ENCODE data around the gene DCLK1. TPM values are rescaled to one million over a fixed set of nuclear protein-coding genes. Genes with fewer than 3 reads are reported as not detected.
A peak's percentile ranks its signal among the peaks of the same experiment; 100 is the strongest.

The DCLK1 gene
- total and polyA plus RNA-seq, 2 experiments from 2014 or later = 0.48 to 0.65 TPM

- TF ChIP-seq EZH2 (IDR thresholded peaks at IDR 0.05; ENCODE audit: insufficient read depth, poor library complexity, severe bottlenecking) (no peak), EZH2phosphoT487 (IDR thresholded peaks at IDR 0.05; ENCODE audit: insufficient read depth, low read depth) (no peak)
- Histone ChIP-seq H4K20me1 (ENCODE audit: insufficient read depth) (no peaks in the 10 kb centered on the region), H3K4me2 (ENCODE audit: unreplicated experiment) (no peak overlapping the region), H3K9me3 (ENCODE audit: low read depth) (no peaks in the 10 kb centered on the region), H3K36me3 (ENCODE audit: low read depth) (no peaks in the 10 kb centered on the region), H2AFZ (no peak overlapping the region), H3K27ac (no peak overlapping the region), H3F3A (ENCODE audit: insufficient read depth) (peaks cover 4% of the 10 kb centered on the region; the same call in 1 of the 2 replicates), H3K4me3 (no peak overlapping the region), H3K9me2 (ENCODE audit: insufficient read depth) (no peaks in the 10 kb centered on the region), H3K4me1 (ENCODE audit: insufficient read depth) (0 out of 2 replicates have a peak, but pooled peaks cover 4% of the 10 kb centered on the region), H3K27me3 (replicated peaks; ENCODE audit: insufficient read depth) (no peaks in the 10 kb centered on the region), H3K79me2 (ENCODE audit: insufficient read depth) (no peaks in the 10 kb centered on the region), H3K9ac (no peak overlapping the region)
- 85 to 94% methylated on average over 6 of the region's 6 CpGs for WGBS, 2 experiments (ENCODE audit: low coverage in 1 of 2, low lambda C conversion rate in 2 of 2, missing lambda C conversion rate in 2 of 2)
- DNase-seq = peak; percentile 14
- in situ Hi-C loops (cut with MboI) = no loop called here
Observed at GRCh38 chr13:36029166-36029565, 102.0 kb downstream of the DCLK1 start.

GRCh38 chr13:36028359-36029025 is 102.7 kb downstream of the DCLK1 start:
- Histone ChIP-seq H3K4me1 (ENCODE audit: insufficient read depth) (0 out of 2 replicates have a peak, but pooled peaks cover 4% of the 10 kb centered on the region), H2AFZ (no peak overlapping the region), H3K36me3 (ENCODE audit: low read depth) (no peaks in the 10 kb centered on the region), H3F3A (ENCODE audit: insufficient read depth) (peaks cover 4% of the 10 kb centered on the region; the same call in 1 of the 2 replicates), H3K27me3 (replicated peaks; ENCODE audit: insufficient read depth) (no peaks in the 10 kb centered on the region), H3K4me3 (no peak overlapping the region), H3K9me3 (ENCODE audit: low read depth) (no peaks in the 10 kb centered on the region), H3K9me2 (ENCODE audit: insufficient read depth) (no peaks in the 10 kb centered on the region), H3K79me2 (ENCODE audit: insufficient read depth) (no peaks in the 10 kb centered on the region), H3K9ac (no peak overlapping the region), H3K27ac (no peak overlapping the region), H3K4me2 (ENCODE audit: unreplicated experiment) (no peak overlapping the region), H4K20me1 (ENCODE audit: insufficient read depth) (no peaks in the 10 kb centered on the region)
- in situ Hi-C loops (cut with MboI) = no loop called here
- WGBS, 2 experiments (ENCODE audit: low coverage in 1 of 2, low lambda C conversion rate in 2 of 2, missing lambda C conversion rate in 2 of 2) = 88 to 92% methylated on average over 6 of the region's 6 CpGs
- no peak for TF ChIP-seq EZH2phosphoT487 (IDR thresholded peaks at IDR 0.05; ENCODE audit: insufficient read depth, low read depth)
- TF ChIP-seq EZH2 (IDR thresholded peaks at IDR 0.05; ENCODE audit: insufficient read depth, poor library complexity, severe bottlenecking) = no peak
- DNase-seq = no peak

- H3K27me3 ChIP-seq (replicated peaks; ENCODE audit: insufficient read depth) = no peaks in the 10 kb centered on the region
- H3K4me2 ChIP-seq (ENCODE audit: unreplicated experiment) = no peak overlapping the region
- in situ Hi-C loops (cut with MboI) = no loop called here
- no peaks in the 10 kb centered on the region for H4K20me1 ChIP-seq (ENCODE audit: insufficient read depth)
- no peak overlapping the region for H3K9ac ChIP-seq
- H3K27ac ChIP-seq = no peak overlapping the region
- H3K4me3 ChIP-seq = no peak overlapping the region
- H3F3A ChIP-seq (ENCODE audit: insufficient read depth) = peaks cover 4% of the 10 kb centered on the region; the same call in 1 of the 2 replicates
- TF ChIP-seq EZH2phosphoT487 (IDR thresholded peaks at IDR 0.05; ENCODE audit: insufficient read depth, low read depth) (no peak), EZH2 (IDR thresholded peaks at IDR 0.05; ENCODE audit: insufficient read depth, poor library complexity, severe bottlenecking) (no peak)
- no peak overlapping the region for H2AFZ ChIP-seq
- peak; percentile 13 for DNase-seq
- WGBS, 2 experiments (ENCODE audit: low coverage in 1 of 2, low lambda C conversion rate in 2 of 2, missing lambda C conversion rate in 2 of 2) = 33 to 37% methylated on average over 2 of the region's 2 CpGs
- H3K36me3 ChIP-seq (ENCODE audit: low read depth) = no peaks in the 10 kb centered on the region
- H3K9me2 ChIP-seq (ENCODE audit: insufficient read depth) = no peaks in the 10 kb centered on the region
- H3K79me2 ChIP-seq (ENCODE audit: insufficient read depth) = no peaks in the 10 kb centered on the region
- H3K4me1 ChIP-seq (ENCODE audit: insufficient read depth) = 0 out of 2 replicates have a peak, but pooled peaks cover 4% of the 10 kb centered on the region
- H3K9me3 ChIP-seq (ENCODE audit: low read depth) = no peaks in the 10 kb centered on the region
Observed at GRCh38 chr13:36026531-36026930, 104.7 kb downstream of the DCLK1 start.

- H3K27me3 ChIP-seq (replicated peaks; ENCODE audit: insufficient read depth) = no peaks in the 10 kb centered on the region; the same call in 1 of the 2 replicates
- no peaks in the 10 kb centered on the region for H3K9me3 ChIP-seq (ENCODE audit: low read depth)
- WGBS, 2 experiments (ENCODE audit: low coverage in 1 of 2, low lambda C conversion rate in 2 of 2, missing lambda C conversion rate in 2 of 2) = 58 to 72% methylated on average over 3 of the region's 3 CpGs
- H2AFZ ChIP-seq = no peak overlapping the region
- no peaks in the 10 kb centered on the region for H3K79me2 ChIP-seq (ENCODE audit: insufficient read depth)
- H3K4me1 ChIP-seq (ENCODE audit: insufficient read depth) = no peaks in the 10 kb centered on the region
- TF ChIP-seq EZH2phosphoT487 (IDR thresholded peaks at IDR 0.05; ENCODE audit: insufficient read depth, low read depth) (no peak), EZH2 (IDR thresholded peaks at IDR 0.05; ENCODE audit: insufficient read depth, poor library complexity, severe bottlenecking) (no peak)
- H3K27ac ChIP-seq = no peak overlapping the region
- H3K9me2 ChIP-seq (ENCODE audit: insufficient read depth) = no peaks in the 10 kb centered on the region
- in situ Hi-C loops (cut with MboI) = no loop called here
- no peak overlapping the region for H3K4me3 ChIP-seq
- H3F3A ChIP-seq (ENCODE audit: insufficient read depth) = no peaks in the 10 kb centered on the region
- DNase-seq = no peak
- H3K4me2 ChIP-seq (ENCODE audit: unreplicated experiment) = no peak overlapping the region
- H4K20me1 ChIP-seq (ENCODE audit: insufficient read depth) = no peaks in the 10 kb centered on the region
- no peaks in the 10 kb centered on the region for H3K36me3 ChIP-seq (ENCODE audit: low read depth)
- no peak overlapping the region for H3K9ac ChIP-seq
Observed at GRCh38 chr13:36014763-36015162, 116.4 kb downstream of the DCLK1 start.
